ENCODE results near the gene SRCAP. TPM values are rescaled to one million over a fixed set of nuclear protein-coding genes. Genes with fewer than 3 reads are reported as not detected.

The SRCAP gene
- total RNA-seq, 1 experiment from 2014 or later, result 57.4 TPM

DNA sequence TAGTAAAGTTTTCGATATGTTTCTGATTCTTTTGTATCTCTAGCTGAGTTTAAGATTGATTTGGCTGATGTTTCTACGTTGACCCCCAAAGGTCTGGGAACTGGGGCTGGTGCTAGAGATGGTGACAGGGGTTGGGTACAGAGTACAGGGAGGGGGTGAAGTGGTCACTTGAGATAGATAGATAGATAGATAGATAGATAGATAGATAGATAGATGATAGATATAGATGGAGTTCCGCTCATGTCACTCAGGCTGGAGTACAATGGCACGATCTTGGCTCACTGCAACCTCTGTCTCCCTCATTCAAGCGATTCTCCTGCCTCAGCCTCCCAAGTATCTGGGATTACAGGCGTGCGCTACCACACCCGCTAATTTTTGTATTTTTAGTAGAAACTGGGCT is 42.6 kb upstream of the SRCAP start:
- ChIA-PET POLR2A (no interaction called here), CTCF (no interaction called here)
- intact Hi-C loops (cut with micrococcal nuclease; ENCODE audit: unreplicated experiment), result loop anchor here (10.0 kb wide), 3 partner anchors 88 to 268 kb away; partner anchors contain the start of genes FBXL19, PHKG2 and ZNF768
- BruUV-seq (replicated peaks), result no TSS peak
- Histone ChIP-seq H3K27me3 (replicated peaks; ENCODE audit: control insufficient read depth, insufficient read depth, low read length) (no peaks in the 10 kb centered on the region), H3K9me3 (no peaks in the 10 kb centered on the region), H3K4me1 (no peaks in the 10 kb centered on the region; the same call in 1 of the 2 replicates), H3K36me3 (ENCODE audit: control insufficient read depth, insufficient read depth, low read length) (peaks cover 2% of the 10 kb centered on the region), H3K4me3 (ENCODE audit: low read depth, low read length) (no peak overlapping the region)
- Mint-ChIP-seq H3K4me1 (ENCODE audit: low read depth, unreplicated experiment) (peaks cover 21% of the 10 kb centered on the region), H3K27me3 (ENCODE audit: insufficient read depth, unreplicated experiment) (no peaks in the 10 kb centered on the region), H3K4me3 (ENCODE audit: unreplicated experiment) (no peak overlapping the region), H3K9me3 (ENCODE audit: unreplicated experiment) (no peaks in the 10 kb centered on the region), H3K27ac (ENCODE audit: unreplicated experiment) (peak overlapping the region; percentile 96), H3K36me3 (ENCODE audit: insufficient read depth, unreplicated experiment) (peaks cover 40% of the 10 kb centered on the region)
- DNase-seq, result no peak
- TF ChIP-seq, protein P1, sequence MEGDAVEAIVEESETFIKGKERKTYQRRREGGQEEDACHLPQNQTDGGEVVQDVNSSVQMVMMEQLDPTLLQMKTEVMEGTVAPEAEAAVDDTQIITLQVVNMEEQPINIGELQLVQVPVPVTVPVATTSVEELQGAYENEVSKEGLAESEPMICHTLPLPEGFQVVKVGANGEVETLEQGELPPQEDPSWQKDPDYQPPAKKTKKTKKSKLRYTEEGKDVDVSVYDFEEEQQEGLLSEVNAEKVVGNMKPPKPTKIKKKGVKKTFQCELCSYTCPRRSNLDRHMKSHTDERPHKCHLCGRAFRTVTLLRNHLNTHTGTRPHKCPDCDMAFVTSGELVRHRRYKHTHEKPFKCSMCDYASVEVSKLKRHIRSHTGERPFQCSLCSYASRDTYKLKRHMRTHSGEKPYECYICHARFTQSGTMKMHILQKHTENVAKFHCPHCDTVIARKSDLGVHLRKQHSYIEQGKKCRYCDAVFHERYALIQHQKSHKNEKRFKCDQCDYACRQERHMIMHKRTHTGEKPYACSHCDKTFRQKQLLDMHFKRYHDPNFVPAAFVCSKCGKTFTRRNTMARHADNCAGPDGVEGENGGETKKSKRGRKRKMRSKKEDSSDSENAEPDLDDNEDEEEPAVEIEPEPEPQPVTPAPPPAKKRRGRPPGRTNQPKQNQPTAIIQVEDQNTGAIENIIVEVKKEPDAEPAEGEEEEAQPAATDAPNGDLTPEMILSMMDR (IDR thresholded peaks at IDR 0.05; ENCODE audit: insufficient read depth in 1 of 2, low read depth in 1 of 2, low read length in 1 of 2, severe bottlenecking in 1 of 2, unreplicated experiment in 1 of 2), result no peak

DNA sequence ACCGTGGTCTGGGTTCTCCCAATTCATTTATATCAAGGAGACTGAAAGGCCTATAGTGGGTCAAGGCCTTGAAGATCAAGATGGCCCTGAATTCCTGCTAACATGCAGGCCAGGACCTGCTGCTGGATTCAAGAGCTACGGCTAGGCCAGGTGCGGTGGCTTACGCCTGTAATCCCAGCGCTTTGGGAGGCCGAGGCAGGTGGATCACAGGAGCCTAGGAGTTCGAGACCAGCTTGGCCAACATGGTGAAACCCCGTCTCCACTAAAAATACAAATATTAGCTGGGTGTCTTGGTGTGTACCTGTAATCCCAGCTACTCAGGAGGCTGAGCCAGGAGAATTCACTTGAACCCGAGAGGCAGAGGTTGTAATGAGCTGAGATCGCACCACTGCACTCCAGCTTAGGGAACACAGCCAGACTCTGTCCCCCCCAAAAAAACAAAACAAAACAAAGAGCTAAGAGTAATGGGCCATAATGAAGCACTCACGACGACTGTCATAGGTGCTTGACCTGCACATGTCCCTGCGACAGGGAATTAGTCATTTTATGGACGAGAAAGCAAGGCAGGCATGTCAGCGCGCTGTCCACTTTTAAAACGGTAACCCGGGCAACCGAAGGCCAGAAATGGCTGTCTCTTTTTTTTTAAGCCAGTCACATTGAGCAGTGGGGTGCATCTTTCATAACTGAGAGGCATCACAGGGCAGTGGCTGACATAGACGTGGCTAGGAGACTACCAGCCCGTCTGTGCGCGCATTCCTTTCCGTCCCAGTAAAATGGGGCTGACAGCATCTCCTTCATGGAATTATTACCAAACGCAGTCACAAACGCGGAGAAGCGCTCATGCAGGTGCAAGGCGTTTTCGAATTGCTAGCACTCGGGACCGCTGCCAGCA is 41.8 kb upstream of the SRCAP start:
- Histone ChIP-seq H3K27me3 (replicated peaks; ENCODE audit: control insufficient read depth, insufficient read depth, low read length) (no peaks in the 10 kb centered on the region), H3K4me1 (no peaks in the 10 kb centered on the region; the same call in 1 of the 2 replicates), H3K4me3 (ENCODE audit: low read depth, low read length) (peak overlapping the region; percentile 50), H3K9me3 (no peaks in the 10 kb centered on the region), H3K36me3 (ENCODE audit: control insufficient read depth, insufficient read depth, low read length) (peaks cover 2% of the 10 kb centered on the region)
- Mint-ChIP-seq H3K4me3 (ENCODE audit: unreplicated experiment) (peak overlapping the region; percentile 90), H3K9me3 (ENCODE audit: unreplicated experiment) (no peaks in the 10 kb centered on the region), H3K36me3 (ENCODE audit: insufficient read depth, unreplicated experiment) (peaks cover 42% of the 10 kb centered on the region), H3K4me1 (ENCODE audit: low read depth, unreplicated experiment) (peaks cover 17% of the 10 kb centered on the region), H3K27me3 (ENCODE audit: insufficient read depth, unreplicated experiment) (no peaks in the 10 kb centered on the region), H3K27ac (ENCODE audit: unreplicated experiment) (peak overlapping the region; percentile 96)
- TSS peak; percentile 40 for BruUV-seq (replicated peaks)
- intact Hi-C loops (cut with micrococcal nuclease; ENCODE audit: unreplicated experiment), result loop anchor here (10.0 kb wide), 3 partner anchors 88 to 268 kb away; partner anchors contain the start of genes FBXL19, PHKG2 and ZNF768
- TF ChIP-seq, protein P1 (IDR thresholded peaks at IDR 0.05; ENCODE audit: insufficient read depth in 1 of 2, low read depth in 1 of 2, low read length in 1 of 2, severe bottlenecking in 1 of 2, unreplicated experiment in 1 of 2), result no peak
- CTCF ChIA-PET, result no interaction called here
- POLR2A ChIA-PET, result no interaction called here
- peak in 1 of 2 experiments; percentile 54 for DNase-seq

DNA sequence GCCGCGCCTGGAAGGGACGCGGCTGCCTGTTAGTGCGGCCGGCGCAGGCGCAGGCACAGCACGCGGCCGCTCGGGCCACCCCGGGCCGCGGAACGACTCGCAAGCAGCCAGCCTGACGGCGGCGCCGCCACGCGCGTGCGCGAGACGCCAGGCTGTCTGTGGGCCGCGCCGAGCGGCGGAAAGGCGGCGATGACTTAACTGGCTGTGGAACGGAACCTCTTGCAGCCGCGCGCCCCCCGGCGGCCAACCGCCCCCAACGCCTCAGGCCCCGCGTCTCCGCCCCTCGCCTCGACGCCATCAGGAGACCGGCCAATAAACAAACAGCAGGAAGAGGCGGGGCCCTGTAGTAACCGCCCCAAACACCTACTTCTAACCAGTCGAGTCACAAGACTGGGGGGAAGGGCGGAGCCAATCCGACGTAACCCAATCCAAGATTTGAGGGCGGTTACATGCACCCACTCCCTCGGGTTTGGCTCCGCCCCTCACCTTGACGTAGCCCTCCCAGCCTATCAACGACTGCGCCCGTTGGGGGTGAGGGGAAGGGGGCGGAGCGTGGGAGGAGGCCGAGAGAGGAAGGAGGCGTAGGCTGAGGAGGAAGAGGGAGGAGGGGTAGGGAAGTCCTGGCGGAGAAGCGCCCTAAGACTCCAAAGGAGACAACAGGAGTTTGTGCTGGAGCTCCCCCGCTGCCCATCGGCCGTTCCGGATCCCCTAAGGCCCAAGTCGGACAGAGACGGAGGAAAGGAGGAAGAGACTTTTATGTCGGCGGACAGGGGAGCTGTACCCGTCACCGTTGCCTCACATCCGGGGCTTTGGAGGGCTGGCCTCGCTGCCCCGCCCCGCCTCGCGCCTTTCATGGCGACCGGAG is 40.9 kb upstream of the SRCAP start, which contains the start of gene FBRS:
Gene FBRS, plus strand, starts transcription at position 566 of the 865 bp plus-strand sequence. CDS start 1,088 bp downstream, outside the sequence.
- TF ChIP-seq, protein P1 (IDR thresholded peaks at IDR 0.05; ENCODE audit: insufficient read depth in 1 of 2, low read depth in 1 of 2, low read length in 1 of 2, severe bottlenecking in 1 of 2, unreplicated experiment in 1 of 2), result peak; percentile 54 to 71
- peak within 1 kb of the TSS; percentile 90 for H3K4me3 Mint-ChIP-seq (ENCODE audit: unreplicated experiment)
- no peaks in the 10 kb centered on the region for H3K9me3 ChIP-seq

More for the DNA sequence above, 40.9 kb upstream of the SRCAP start, which contains the start of gene FBRS:
- Histone ChIP-seq H3K4me1 (no peaks in the 10 kb centered on the region; the same call in 1 of the 2 replicates), H3K4me3 (ENCODE audit: low read depth, low read length) (peak within 1 kb of the TSS; percentile 50), H3K36me3 (ENCODE audit: control insufficient read depth, insufficient read depth, low read length) (peaks cover 2% of the 10 kb centered on the region), H3K27me3 (replicated peaks; ENCODE audit: control insufficient read depth, insufficient read depth, low read length) (no peaks in the 10 kb centered on the region)
- CTCF ChIA-PET, result interaction anchor here (0.6 to 2.6 kb wide), 8 partner anchors 11 to 291 kb away, joined by 3 to 9 read pairs (median 3); partner anchors contain the start of genes DCTPP1 and ORAI3
- POLR2A ChIA-PET, result interaction anchor here (0.5 to 1.6 kb wide), 11 partner anchors 8 to 263 kb away, joined by 3 to 9 read pairs (median 4); partner anchors contain the start of genes DCTPP1, PHKG2, PRR14 and ZNF48
- Mint-ChIP-seq H3K27ac (ENCODE audit: unreplicated experiment) (peak within 1 kb of the TSS; percentile 96), H3K36me3 (ENCODE audit: insufficient read depth, unreplicated experiment) (peaks cover 50% of the 10 kb centered on the region), H3K27me3 (ENCODE audit: insufficient read depth, unreplicated experiment) (no peaks in the 10 kb centered on the region), H3K9me3 (ENCODE audit: unreplicated experiment) (no peaks in the 10 kb centered on the region), H3K4me1 (ENCODE audit: low read depth, unreplicated experiment) (peaks cover 10% of the 10 kb centered on the region)
- BruUV-seq (replicated peaks), result no TSS peak
- DNase-seq, result peak; percentile 99 to 100
- intact Hi-C loops (cut with micrococcal nuclease; ENCODE audit: unreplicated experiment), result loop anchor here (1.0 to 10.0 kb wide), 9 partner anchors 8 to 267 kb away; partner anchors contain the start of genes DCTPP1, FBXL19, PHKG2 and PRR14

All from Caco-2 (cell line).